Endometrial microvascular endothelial cells (primary cell): Measurements from ENCODE around the gene ESRRA. TPM values are rescaled to one million over a fixed set of nuclear protein-coding genes. Genes with fewer than 3 reads are reported as not detected.

Experiments
- in situ Hi-C: cut with HindIII; loops from 2 replicates; pipeline ENCODE4 v1.10.0; 2017; ENCODE audit warnings: low sequenced_read_pairs, low pct_unique_long_range_greater_than_20kb; ENCODE audit errors: inconsistent ontology term
- total RNA-seq: library from RNA; depleted of rRNA; stranded (reverse); fragments of >200 nt; gene quantifications from one replicate; pipeline ENCODE4 v1.2.3, GENCODE V29; 2015; ENCODE audit errors: inconsistent ontology term

The ESRRA gene
- total RNA-seq, 1 donor from 2014 or later, result 44.8 TPM

- in situ Hi-C loops, result no loop called here
These were observed 16.2 kb upstream of the ESRRA start for GRCh38 chr11:64289002-64289564.

- in situ Hi-C loops, result no loop called here
These were observed 14.7 kb upstream of the ESRRA start for GRCh38 chr11:64290352-64291261.

GRCh38 chr11:64291262-64291751 lies 14.0 kb upstream of the ESRRA start, which contains the start of gene KCNK4:
Gene KCNK4, plus strand, starts transcription at chr11:64291302. Its CDS starts 1,717 bp downstream, at chr11:64293019.
- in situ Hi-C loops, result no loop called here

- in situ Hi-C loops, result no loop called here
These were observed 13.4 kb upstream of the ESRRA start for GRCh38 chr11:64291752-64292459.

- in situ Hi-C loops, result no loop called here
These were observed 12.7 kb upstream of the ESRRA start for GRCh38 chr11:64292460-64293254.

- in situ Hi-C loops, result no loop called here
These were observed 10.6 kb upstream of the ESRRA start for GRCh38 chr11:64294774-64295173.

GRCh38 chr11:64295760-64296159 lies 9.6 kb upstream of the ESRRA start:
- in situ Hi-C loops, result no loop called here

- in situ Hi-C loops, result no loop called here
These were observed 9.1 kb upstream of the ESRRA start for GRCh38 chr11:64296236-64296635.

GRCh38 chr11:64296830-64297698 lies 8.3 kb upstream of the ESRRA start:
- in situ Hi-C loops, result no loop called here

GRCh38 chr11:64297699-64298358 lies 7.5 kb upstream of the ESRRA start:
- in situ Hi-C loops, result no loop called here

GRCh38 chr11:64298966-64299846 lies 6.1 kb upstream of the ESRRA start:
- in situ Hi-C loops, result no loop called here

- in situ Hi-C loops, result no loop called here
These were observed 5.3 kb upstream of the ESRRA start, which contains the start of gene CATSPERZ for GRCh38 chr11:64299847-64300648. Gene CATSPERZ, plus strand, starts transcription at chr11:64300358. Its CDS starts 53 bp downstream, at chr11:64300411.

- in situ Hi-C loops, result no loop called here
These were observed 2.0 kb upstream of the ESRRA start for GRCh38 chr11:64303109-64304031.

- in situ Hi-C loops, result no loop called here
These were observed 1.4 kb upstream of the ESRRA start for GRCh38 chr11:64304032-64304315.
